CD14-positive monocyte (primary cell): Measurements from ENCODE around the gene TTC33. TPM values are rescaled to one million over a fixed set of nuclear protein-coding genes. Genes with fewer than 3 reads are reported as not detected.

Source experiments
- DNase-seq, 3 donors: peaks; one replicate each; pipeline ENCODE4 v3.0.0-alpha.2; 2011 to 2022
- H2AFZ ChIP-seq: 2 replicates; pipeline ENCODE4 v1.6.0; 2012; ENCODE audit warnings: mild to moderate bottlenecking, low read depth, low read length, inconsistent platforms; ENCODE audit not compliant: insufficient read depth, poor library complexity, severe bottlenecking
- H3K27ac ChIP-seq, 2 donors: 1 replicate in 1 of 2; 2 replicates in 1 of 2; pipeline ENCODE4 v1.5.1; 2012 to 2013; ENCODE audit warnings: low read length in 2 of 2, control low read depth in 1 of 2, inconsistent platforms in 1 of 2, low read depth in 1 of 2, mild to moderate bottlenecking in 1 of 2
- H3K27me3 ChIP-seq, 2 donors: one replicate each; pipeline versions ENCODE4 v1.6.0 to v1.6.1; 2011 to 2013; ENCODE audit warnings: low read length in 2 of 2; ENCODE audit not compliant: control insufficient read depth in 2 of 2, insufficient read depth in 2 of 2
- H3K36me3 ChIP-seq, 2 donors: replicated peaks in 1 of 2; 1 replicate in 1 of 2; 2 replicates in 1 of 2; pipeline versions ENCODE4 v1.5.1 to v1.6.1; 2012 to 2013; ENCODE audit warnings: low read length in 2 of 2, control low read depth in 1 of 2, inconsistent platforms in 1 of 2, mild to moderate bottlenecking in 1 of 2; ENCODE audit not compliant: insufficient read depth in 2 of 2, control insufficient read depth in 1 of 2
- H3K4me1 ChIP-seq, 2 donors: 1 replicate in 1 of 2; 2 replicates in 1 of 2; pipeline versions ENCODE4 v1.5.1 to v1.6.1; 2012 to 2013; ENCODE audit warnings: low read length in 2 of 2, control low read depth in 1 of 2, inconsistent platforms in 1 of 2, mild to moderate bottlenecking in 1 of 2, moderate library complexity in 1 of 2; ENCODE audit not compliant: insufficient read depth in 2 of 2, control insufficient read depth in 1 of 2
- H3K4me2 ChIP-seq: replicated peaks from 2 replicates; pipeline ENCODE3; 2012; ENCODE audit warnings: low read length, moderate library complexity, mild to moderate bottlenecking; ENCODE audit not compliant: poor library complexity, severe bottlenecking; ENCODE audit errors: extremely low read depth
- H3K4me3 ChIP-seq, 3 experiments: fragments of 200-600 bp in 1 of 3; sonication (generic) in 1 of 3; replicated peaks in 1 of 3; 1 replicate in 2 of 3; 2 replicates in 1 of 3; pipeline ENCODE4 v1.5.1; 2011 to 2013; ENCODE audit warnings: low read length in 3 of 3, mild to moderate bottlenecking in 3 of 3, control low read depth in 2 of 3, low read depth in 2 of 3, inconsistent platforms in 1 of 3, moderate library complexity in 1 of 3
- H3K79me2 ChIP-seq: 2 replicates; pipeline ENCODE4 v1.6.0; 2012; ENCODE audit warnings: mild to moderate bottlenecking, control low read depth, inconsistent platforms, low read length, moderate library complexity; ENCODE audit not compliant: insufficient read depth
- H3K9ac ChIP-seq: 2 replicates; pipeline ENCODE4 v1.6.0; 2017; ENCODE audit warnings: low read length, mild to moderate bottlenecking; ENCODE audit not compliant: insufficient read depth, poor library complexity, severe bottlenecking
- H3K9me3 ChIP-seq, 2 donors: replicated peaks in 1 of 2; 1 replicate in 1 of 2; 2 replicates in 1 of 2; pipeline versions ENCODE4 v1.5.1 to v1.6.1; 2012 to 2013; ENCODE audit warnings: low read length in 2 of 2, control low read depth in 1 of 2; ENCODE audit not compliant: control insufficient read depth in 1 of 2, insufficient read depth in 1 of 2
- H4K20me1 ChIP-seq: 2 replicates; pipeline ENCODE4 v1.6.0; 2012; ENCODE audit warnings: mild to moderate bottlenecking, low read length, control low read depth, moderate library complexity; ENCODE audit not compliant: insufficient read depth
- H3K27ac Mint-ChIP-seq, 7 donors: one replicate each; pipeline ENCODE4 v1.8.0; 2020; ENCODE audit warnings: mild to moderate bottlenecking in 7 of 7, mixed read lengths in 7 of 7, moderate library complexity in 6 of 7, inconsistent platforms in 2 of 7
- H3K27me3 Mint-ChIP-seq, 3 donors: one replicate each; pipeline ENCODE4 v1.8.0; 2021 to 2022; ENCODE audit warnings: low read depth in 3 of 3, mild to moderate bottlenecking in 3 of 3, mixed read lengths in 3 of 3, moderate library complexity in 3 of 3, inconsistent platforms in 1 of 3
- H3K36me3 Mint-ChIP-seq, 2 donors: one replicate each; pipeline ENCODE4 v1.8.0; 2020; ENCODE audit warnings: mixed read lengths in 2 of 2, inconsistent platforms in 1 of 2, mild to moderate bottlenecking in 1 of 2
- H3K4me1 Mint-ChIP-seq: one replicate; pipeline ENCODE4 v1.8.0; 2020; ENCODE audit warnings: mild to moderate bottlenecking, mixed read lengths
- H3K4me3 Mint-ChIP-seq, 2 donors: one replicate each; pipeline ENCODE4 v1.8.0; 2020; ENCODE audit warnings: mild to moderate bottlenecking in 2 of 2, mixed read lengths in 2 of 2, moderate library complexity in 1 of 2
- H3K9me3 Mint-ChIP-seq, 7 donors: one replicate each; pipeline ENCODE4 v1.8.0; 2020 to 2022; ENCODE audit warnings: mixed read lengths in 7 of 7, mild to moderate bottlenecking in 6 of 7, moderate library complexity in 6 of 7, inconsistent platforms in 2 of 7
- CTCF ChIP-seq: fragments of 200-600 bp; IDR thresholded peaks from one replicate; pipeline ENCODE4 v1.8.0; 2022; ENCODE audit warnings: antibody characterized with exemption, mild to moderate bottlenecking
- WGBS: methylation state at CpG from one replicate; pipeline ENCODE4 v1.1.5; 2013; ENCODE audit warnings: missing lambda C conversion rate; ENCODE audit not compliant: insufficient coverage; 5-methylcytosine and 5-hydroxymethylcytosine counted together
- intact Hi-C, 2 donors: fragments of 100-400 bp; cut with micrococcal nuclease; formaldehyde crosslinking; loops; one replicate each; pipeline versions ENCODE4 v1.15.0 to v1.15.1; 2023
- polyA plus RNA-seq, 3 donors: library from polyadenylated mRNA; depleted of rRNA in 1 of 3; unstranded in 2 of 3; stranded (reverse) in 1 of 3; fragments of 300-500 nt in 2 of 3; fragments of >200 nt in 1 of 3; fragmentation: Illumina TruSeq in 2 of 3; gene quantifications; 1 replicate in 2 of 3; 2 replicates in 1 of 3; pipeline ENCODE4 v1.2.3, GENCODE V29; 2012 to 2021

Gene TTC33
- polyA plus RNA-seq, 3 donors: 1.5 to 11.7 (median 9.4) TPM

- peaks cover 2 to 4% of the 10 kb centered on the region in 2 donors for H3K27me3 ChIP-seq
- H3K9me3 ChIP-seq: no peaks in the 10 kb centered on the region
- DNase-seq: peak; percentile 81 to 85 (median 83)
- H3K36me3 ChIP-seq: no peaks in the 10 kb centered on the region
- peak within 1 kb of the TSS; percentile 80 to 94 (median 87) for H3K4me3 ChIP-seq
- peaks cover 47% of the 10 kb centered on the region for H3K79me2 ChIP-seq
- Mint-ChIP-seq H3K36me3 (peaks cover 0 to 6% of the 10 kb centered on the region in 2 donors), H3K9me3 (no peaks in the 10 kb centered on the region), H3K27ac (peak within 1 kb of the TSS; percentile 79 to 96 (median 90)), H3K27me3 (peaks cover 0 to 5% (median 3%) of the 10 kb centered on the region in 3 donors), H3K4me3 (peak within 1 kb of the TSS; percentile 92 to 94), H3K4me1 (peaks cover 31% of the 10 kb centered on the region)
- peak; percentile 90 for TF ChIP-seq CTCF
- intact Hi-C loops: no loop called here
- peak within 1 kb of the TSS; percentile 97 for H3K4me2 ChIP-seq
- H3K4me1 ChIP-seq: peaks cover 23 to 32% of the 10 kb centered on the region in 2 donors
- WGBS: 0% methylated on average over 59 of the region's 70 CpGs
- peak within 1 kb of the TSS; percentile 75 to 85 for H3K27ac ChIP-seq
- H4K20me1 ChIP-seq: peaks cover 36% of the 10 kb centered on the region
- peak within 1 kb of the TSS; percentile 86 for H3K9ac ChIP-seq
- H2AFZ ChIP-seq: peak within 1 kb of the TSS; percentile 98
Observed at GRCh38 chr5:40798012-40798800, 42.4 kb upstream of the TTC33 start, which contains the start of gene PRKAA1. Gene PRKAA1 (minus strand): TSS chr5:40798374. CDS start chr5:40798189, 185 bp downstream.

DNA sequence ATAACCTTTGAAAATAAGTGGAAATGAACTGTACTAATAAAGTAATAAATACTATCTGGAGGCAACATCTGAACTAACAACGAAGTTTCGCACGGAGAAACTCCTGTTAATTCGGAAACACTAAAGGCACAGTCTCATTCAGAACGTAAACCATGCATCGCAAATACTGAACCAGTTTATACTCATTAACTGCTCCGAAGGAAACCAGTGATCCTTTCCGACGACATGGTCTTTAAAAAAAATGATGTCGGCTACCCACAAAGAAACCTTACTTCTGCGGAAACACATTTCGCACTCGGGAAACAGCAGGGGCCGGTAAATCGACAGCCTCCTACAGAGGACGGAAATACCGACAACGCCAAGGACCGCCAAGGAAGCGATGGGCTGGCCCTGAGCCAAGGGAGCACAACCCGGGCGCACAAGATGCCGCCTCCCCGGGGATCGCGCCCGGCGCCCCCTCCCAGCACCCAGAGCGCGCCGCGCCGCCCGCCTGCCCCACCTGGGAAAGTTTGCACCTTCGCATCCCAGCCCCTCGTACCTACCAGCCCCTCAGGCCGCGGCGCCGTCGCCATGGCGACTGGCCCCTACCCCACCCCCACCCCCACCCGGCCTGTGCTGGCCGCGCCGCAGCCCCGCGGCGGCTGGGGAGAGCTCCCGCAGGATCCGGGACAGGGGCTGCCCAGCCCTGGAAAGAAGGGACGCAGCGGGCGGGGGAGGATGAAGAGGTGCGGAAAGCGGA lies 41.7 kb upstream of the TTC33 start:
- Histone ChIP-seq H3K79me2 (peaks cover 55% of the 10 kb centered on the region), H2AFZ (peak overlapping the region; percentile 88), H3K27me3 (peaks cover 2 to 4% of the 10 kb centered on the region in 2 donors), H3K36me3 (no peaks in the 10 kb centered on the region), H4K20me1 (peaks cover 44% of the 10 kb centered on the region), H3K9ac (peak overlapping the region; percentile 86), H3K4me3 (peak overlapping the region; percentile 80 to 94 (median 87)), H3K4me1 (peaks cover 23 to 32% of the 10 kb centered on the region in 2 donors), H3K9me3 (no peaks in the 10 kb centered on the region), H3K4me2 (peak overlapping the region; percentile 97), H3K27ac (peak overlapping the region; percentile 75 to 85)
- Mint-ChIP-seq H3K9me3 (no peaks in the 10 kb centered on the region), H3K4me3 (peak overlapping the region; percentile 92 to 94), H3K36me3 (peaks cover 4 to 6% of the 10 kb centered on the region in 2 donors), H3K27me3 (peaks cover 0 to 5% (median 3%) of the 10 kb centered on the region in 3 donors), H3K4me1 (peaks cover 31% of the 10 kb centered on the region), H3K27ac (peak overlapping the region; percentile 79 to 96 (median 90))
- intact Hi-C loops: no loop called here
- peak; percentile 19 to 40 (median 20) for DNase-seq
- 0% methylated on average over 33 of the region's 56 CpGs for WGBS
- no peak for TF ChIP-seq CTCF
